SK-N-MC (cell line): ENCODE results near the gene TPX2.

Source experiments
- DNase-seq: peaks from one replicate; pipeline ENCODE4 v3.0.0-alpha.2; 2011; ENCODE audit warnings: low read depth, low spot score
- H3K27ac ChIP-seq: fragments of 200-600 bp; sonication (generic); 2 replicates; pipeline ENCODE4 v1.5.1; 2016; ENCODE audit warnings: mixed run types
- H3K36me3 ChIP-seq: fragments of 200-600 bp; sonication (generic); 2 replicates; pipeline ENCODE4 v1.6.1; 2017; ENCODE audit warnings: antibody characterized with exemption, low read length, mixed read lengths; ENCODE audit not compliant: insufficient read depth
- H3K4me3 ChIP-seq: fragments of 200-600 bp; sonication (generic); 2 replicates; pipeline ENCODE4 v1.5.1; 2016
- H3K9ac ChIP-seq: fragments of 200-600 bp; sonication (generic); 2 replicates; pipeline ENCODE4 v1.8.0; 2017; ENCODE audit warnings: mixed run types, mixed read lengths; ENCODE audit not compliant: insufficient read length
- H3K9me3 ChIP-seq: fragments of 200-600 bp; sonication (generic); 2 replicates; pipeline ENCODE4 v1.6.1; 2017; ENCODE audit warnings: low read depth, mild to moderate bottlenecking, antibody characterized with exemption, low read length, moderate library complexity, mixed read lengths
- EZH2 ChIP-seq: fragments of 200-600 bp; sonication (generic); IDR thresholded peaks from one replicate; pipeline ENCODE4 v1.6.1; 2017; ENCODE audit warnings: antibody characterized with exemption
- FOXP2 ChIP-seq: optimal IDR thresholded peaks from 2 replicates; pipeline ENCODE3; 2011; ENCODE audit warnings: mild to moderate bottlenecking, moderate library complexity; ENCODE audit not compliant: insufficient read depth; ENCODE audit errors: extremely low read length, control extremely low read depth
- POLR2AphosphoS5 ChIP-seq: IDR thresholded peaks from 2 replicates; pipeline ENCODE4 v1.6.1; 2012; ENCODE audit warnings: mild to moderate bottlenecking, low read depth, low read length, borderline replicate concordance

Gene TPX2

DNA sequence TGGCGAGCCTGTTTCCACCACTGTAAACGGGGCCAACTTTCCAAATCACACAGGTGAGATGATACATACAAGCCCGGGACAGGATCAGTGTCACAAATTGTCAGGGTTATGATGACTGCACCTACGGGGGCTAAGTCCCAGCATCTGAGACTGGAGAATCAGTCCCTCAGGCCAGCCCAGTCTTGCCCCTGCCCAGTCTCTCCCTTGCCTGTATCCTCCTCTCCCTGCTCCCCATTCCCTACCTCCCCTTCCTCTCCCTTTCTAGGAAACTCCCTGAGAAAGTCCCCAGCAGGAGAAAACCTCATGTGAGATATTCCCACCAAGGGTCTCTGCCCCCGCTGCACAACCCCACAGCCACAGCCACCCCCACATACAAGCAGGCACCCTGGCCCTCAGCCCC, 104.8 kb downstream of the TPX2 start:
- no peak for DNase-seq
- Histone ChIP-seq H3K27ac (no peak overlapping the region), H3K4me3 (no peak overlapping the region), H3K9me3 (no peaks in the 10 kb centered on the region), H3K9ac (no peak overlapping the region), H3K36me3 (no peaks in the 10 kb centered on the region)
- no peak for TF ChIP-seq EZH2
- no peak for TF ChIP-seq FOXP2
- no peak for TF ChIP-seq POLR2AphosphoS5

- no peak overlapping the region for H3K9ac ChIP-seq
- no peaks in the 10 kb centered on the region for H3K36me3 ChIP-seq
- H3K4me3 ChIP-seq = no peak overlapping the region
- no peak for DNase-seq
- H3K9me3 ChIP-seq = no peaks in the 10 kb centered on the region
- TF ChIP-seq POLR2AphosphoS5 = no peak
- TF ChIP-seq FOXP2 = no peak
- no peak for TF ChIP-seq EZH2
- H3K27ac ChIP-seq = no peak overlapping the region
These were observed 105.7 kb downstream of the TPX2 start for GRCh38 chr20:31844737-31845299.

DNA sequence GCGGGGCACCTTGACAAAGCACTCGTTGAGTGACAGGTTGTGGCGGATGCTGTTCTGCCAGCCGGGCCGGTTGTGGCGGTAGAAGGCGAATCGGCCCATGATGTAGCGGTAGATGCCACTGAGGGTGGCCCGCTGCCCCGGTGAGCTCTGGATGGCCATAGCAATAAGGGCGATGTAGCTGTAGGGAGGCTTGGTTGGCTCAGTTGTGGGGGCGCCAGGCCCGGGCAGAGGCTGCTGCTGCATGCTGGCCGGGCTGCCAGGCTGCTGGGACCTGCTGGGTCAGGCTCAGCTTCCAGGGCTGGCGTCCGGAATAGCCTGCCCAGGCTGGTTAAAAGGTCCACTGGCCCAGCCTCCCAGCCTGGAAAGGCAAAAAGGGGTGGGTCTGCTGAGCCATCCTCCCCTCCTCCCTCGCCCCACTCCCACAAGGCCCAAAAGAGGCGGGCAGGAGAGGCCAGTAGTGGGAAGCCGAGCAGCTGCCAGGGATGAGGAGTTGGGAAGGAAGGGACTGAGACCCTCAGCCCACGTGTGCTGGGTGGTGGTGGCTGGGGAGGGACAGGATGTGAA, 106.3 kb downstream of the TPX2 start, which contains the start of gene FOXS1:
Gene FOXS1 (minus strand): TSS at position 305 of the 564 bp plus-strand sequence. CDS start 62 bp downstream, at position 243.
- Histone ChIP-seq H3K9me3 (no peaks in the 10 kb centered on the region), H3K36me3 (no peaks in the 10 kb centered on the region), H3K27ac (no peak within 1 kb of the TSS), H3K4me3 (no peak within 1 kb of the TSS), H3K9ac (no peak within 1 kb of the TSS)
- TF ChIP-seq FOXP2 (no peak), EZH2 (no peak), POLR2AphosphoS5 (no peak)
- no peak for DNase-seq

DNA sequence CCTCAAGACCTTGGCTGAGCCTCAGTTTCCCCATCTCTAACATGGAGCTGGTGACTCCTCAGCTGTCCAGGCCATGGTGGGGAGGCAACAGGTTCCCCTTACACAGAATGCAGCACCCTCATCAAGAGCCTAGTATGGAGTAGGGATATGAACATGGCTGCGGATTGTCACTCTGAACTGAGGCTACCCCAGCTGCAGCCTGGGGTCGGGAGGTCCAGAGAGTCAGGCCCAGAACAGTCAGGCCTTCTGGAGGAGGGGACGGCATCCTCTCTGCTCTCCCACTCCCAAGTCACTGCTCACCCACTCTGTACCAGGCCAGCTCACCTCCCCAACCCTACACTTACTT, 107.7 kb downstream of the TPX2 start:
- TF ChIP-seq EZH2 (no peak), FOXP2 (no peak), POLR2AphosphoS5 (no peak)
- Histone ChIP-seq H3K9me3 (no peaks in the 10 kb centered on the region), H3K9ac (no peak overlapping the region), H3K36me3 (no peaks in the 10 kb centered on the region), H3K4me3 (no peak overlapping the region), H3K27ac (no peak overlapping the region)
- DNase-seq = no peak

GRCh38 chr20:31848088-31848999, 109.3 kb downstream of the TPX2 start:
- Histone ChIP-seq H3K27ac (no peak overlapping the region), H3K36me3 (no peaks in the 10 kb centered on the region), H3K9me3 (no peaks in the 10 kb centered on the region), H3K4me3 (no peak overlapping the region), H3K9ac (no peak overlapping the region)
- no peak for DNase-seq
- TF ChIP-seq EZH2 (no peak), FOXP2 (no peak), POLR2AphosphoS5 (no peak)

GRCh38 chr20:31849306-31849930, 110.3 kb downstream of the TPX2 start:
- Histone ChIP-seq H3K9me3 (no peaks in the 10 kb centered on the region), H3K9ac (no peak overlapping the region), H3K4me3 (no peak overlapping the region), H3K27ac (no peak overlapping the region), H3K36me3 (no peaks in the 10 kb centered on the region)
- no peak for DNase-seq
- TF ChIP-seq POLR2AphosphoS5 (no peak), EZH2 (no peak), FOXP2 (no peak)
